HG02981 (cell line): Measurements from ENCODE around the gene PTPDC1.

Experiments used
- ATAC-seq: cut with Tn5 transposase; IDR thresholded peaks from one replicate; pipeline ENCODE4 v1.9.1; 2021; ENCODE audit warnings: mild to moderate bottlenecking, moderate library complexity; ENCODE audit not compliant: unreplicated experiment

Gene PTPDC1

DNA sequence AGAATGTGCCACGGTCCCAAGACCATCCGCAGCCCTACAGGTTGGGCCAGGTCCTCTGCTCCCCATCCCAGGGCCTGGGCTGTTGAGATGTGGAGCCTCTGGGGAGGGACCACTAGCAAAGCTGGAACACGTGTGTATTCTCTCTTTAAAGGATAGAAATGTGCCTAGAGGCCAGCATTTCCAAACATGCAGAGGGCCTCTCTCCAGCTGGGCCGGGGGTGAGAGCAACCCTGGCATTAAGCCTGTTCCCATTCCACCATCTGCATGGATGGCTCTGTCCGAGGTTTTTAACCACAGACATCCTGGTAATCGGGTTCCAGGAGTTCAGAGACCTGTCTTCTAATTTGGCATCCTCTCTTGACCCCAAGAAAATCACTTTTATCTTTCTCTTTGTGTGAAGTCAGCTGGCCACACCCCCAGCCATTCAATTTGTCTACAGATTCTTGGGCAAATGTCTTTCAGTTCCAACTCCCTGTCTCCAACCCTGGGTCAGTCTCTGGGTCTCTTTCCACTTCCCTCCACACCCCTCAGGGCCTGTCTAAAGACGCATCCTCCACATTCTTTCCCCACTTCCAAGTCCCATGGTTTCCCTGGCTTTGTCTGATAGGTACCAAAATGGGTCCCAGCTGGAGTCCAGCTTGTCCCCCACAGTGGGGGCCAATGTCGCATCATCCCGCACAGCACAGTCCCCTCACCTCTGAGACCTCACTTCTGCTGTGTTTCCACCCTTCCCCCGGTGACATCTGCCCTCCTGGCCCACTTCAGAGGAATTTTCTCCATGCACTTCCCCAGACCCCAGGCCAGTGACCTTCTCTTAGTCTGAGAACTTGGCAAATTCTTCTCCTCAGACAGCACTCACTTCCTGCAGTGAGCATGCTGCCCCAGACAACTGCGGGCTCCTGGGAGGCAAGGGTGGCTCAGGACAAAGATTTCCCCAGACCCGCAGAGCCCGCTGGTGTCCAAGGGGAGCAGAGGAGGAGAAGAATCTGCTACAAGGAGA lies 56.8 kb downstream of the PTPDC1 start:
- no peak for ATAC-seq

DNA sequence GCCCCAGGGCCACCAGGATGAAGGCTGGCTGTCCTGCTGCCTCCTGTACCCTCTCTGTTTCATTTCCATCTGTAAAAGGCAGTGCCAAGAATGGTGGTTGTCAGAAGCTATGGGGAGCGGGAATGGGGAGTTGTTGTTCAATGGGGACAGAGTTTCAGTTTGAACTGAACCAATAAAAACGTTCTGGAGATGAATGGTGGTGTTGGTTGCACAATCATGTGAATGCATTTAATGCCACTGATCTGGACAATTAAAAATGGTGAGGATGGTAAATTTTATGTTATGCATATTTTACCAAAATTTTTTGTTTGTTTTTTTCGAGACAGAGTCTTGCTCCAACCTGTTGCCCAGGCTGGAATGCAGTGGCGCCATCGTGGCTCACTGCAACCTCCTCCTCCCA lies 58.1 kb downstream of the PTPDC1 start:
- ATAC-seq: no peak

DNA sequence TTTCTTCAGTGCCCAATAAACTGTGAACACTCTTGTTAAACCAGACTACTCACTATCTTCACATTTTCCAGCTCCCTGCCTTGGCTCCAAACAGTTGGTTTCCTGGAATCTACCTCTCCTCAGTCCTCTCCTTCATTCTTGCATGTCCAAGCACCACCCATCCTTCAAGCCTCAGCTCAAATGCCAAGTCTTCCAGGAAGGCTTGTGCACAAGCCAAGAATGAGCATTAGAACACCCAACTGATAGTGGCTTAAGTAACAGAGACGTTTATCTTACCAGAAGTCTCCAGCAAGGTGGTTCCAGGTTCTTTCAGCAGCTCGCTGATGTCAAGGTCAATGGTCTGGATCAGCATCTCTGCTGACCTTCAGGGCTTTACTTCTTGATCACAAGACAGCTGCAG lies 60.1 kb downstream of the PTPDC1 start:
- no peak for ATAC-seq

DNA sequence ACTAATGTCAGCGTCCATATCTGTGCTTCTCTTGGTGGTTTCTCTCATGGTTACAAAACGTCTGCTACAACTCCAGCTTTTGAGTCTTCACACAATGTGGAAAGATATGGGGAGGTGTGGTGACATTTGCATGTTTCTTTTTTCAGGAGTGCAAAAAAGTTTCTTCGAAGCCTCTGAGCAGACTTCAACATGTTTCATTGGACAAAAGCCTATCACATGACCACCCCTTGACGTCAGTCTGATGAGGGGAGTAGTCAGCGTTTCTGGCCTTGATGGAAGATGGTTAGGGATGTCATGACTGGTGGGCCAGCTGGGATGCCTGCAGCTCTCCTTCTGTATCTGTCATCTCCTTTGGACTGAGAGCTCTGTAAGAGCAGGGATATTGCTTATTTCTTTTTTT lies 61.4 kb downstream of the PTPDC1 start:
- no peak for ATAC-seq

DNA sequence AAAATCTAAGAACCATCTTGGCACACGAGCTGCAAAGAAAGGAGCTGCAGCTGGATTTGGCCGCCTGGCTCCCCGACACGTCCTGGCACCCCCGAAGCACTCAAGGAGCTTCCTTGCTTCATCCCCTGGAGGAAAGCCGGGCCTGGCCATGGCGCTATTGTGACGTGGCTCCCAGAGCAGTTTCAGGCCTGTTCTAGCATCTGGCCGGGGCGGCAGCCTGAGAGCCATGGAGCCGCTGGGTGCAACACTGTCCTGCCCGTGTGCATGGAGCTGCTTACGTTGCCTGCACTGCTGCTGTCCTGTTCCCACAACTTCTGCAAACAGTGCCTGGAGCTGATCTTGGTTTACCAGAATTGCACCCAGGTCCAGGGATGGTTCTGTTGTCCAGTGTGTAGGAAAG lies 63.5 kb downstream of the PTPDC1 start:
- no peak for ATAC-seq

DNA sequence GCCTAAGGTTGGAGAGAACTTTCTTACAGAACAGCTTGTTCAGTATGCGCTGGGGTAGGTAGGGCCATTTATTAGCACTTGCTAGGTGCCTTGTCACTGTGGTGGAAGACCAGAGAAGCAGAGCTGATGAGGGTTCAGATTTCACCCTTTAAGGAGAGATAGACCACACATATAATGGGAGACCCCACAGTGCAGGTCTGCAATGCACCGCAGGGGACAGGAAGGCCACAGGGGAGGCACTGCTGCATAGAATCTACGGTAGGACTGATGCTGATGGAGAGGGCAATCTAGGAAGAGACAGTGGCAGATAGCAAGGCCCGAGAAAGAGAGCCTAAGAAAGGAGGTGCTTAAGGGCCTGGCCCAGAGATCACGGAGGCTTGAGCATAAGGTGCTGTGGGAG lies 64.2 kb downstream of the PTPDC1 start:
- ATAC-seq: no peak

DNA sequence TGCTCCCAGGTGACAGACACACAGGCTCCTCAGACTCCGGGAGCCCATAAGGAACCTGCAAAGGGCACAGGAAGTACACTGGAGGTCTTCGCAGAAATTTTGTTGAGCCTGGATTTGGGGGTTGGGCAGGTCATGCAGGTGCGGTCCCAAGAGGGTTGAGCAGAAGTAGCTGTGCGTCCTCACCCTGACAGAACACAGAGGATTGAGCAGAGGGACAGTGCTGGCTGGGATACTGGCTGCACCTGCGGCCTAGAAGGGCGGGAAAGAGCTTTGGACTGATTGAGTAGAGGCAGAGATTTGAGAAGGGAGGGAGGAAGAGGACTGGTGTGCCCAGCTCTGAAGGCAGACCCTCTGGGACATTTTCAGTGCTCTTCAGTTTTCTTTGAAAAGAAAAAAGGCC lies 65.4 kb downstream of the PTPDC1 start:
- no peak for ATAC-seq

DNA sequence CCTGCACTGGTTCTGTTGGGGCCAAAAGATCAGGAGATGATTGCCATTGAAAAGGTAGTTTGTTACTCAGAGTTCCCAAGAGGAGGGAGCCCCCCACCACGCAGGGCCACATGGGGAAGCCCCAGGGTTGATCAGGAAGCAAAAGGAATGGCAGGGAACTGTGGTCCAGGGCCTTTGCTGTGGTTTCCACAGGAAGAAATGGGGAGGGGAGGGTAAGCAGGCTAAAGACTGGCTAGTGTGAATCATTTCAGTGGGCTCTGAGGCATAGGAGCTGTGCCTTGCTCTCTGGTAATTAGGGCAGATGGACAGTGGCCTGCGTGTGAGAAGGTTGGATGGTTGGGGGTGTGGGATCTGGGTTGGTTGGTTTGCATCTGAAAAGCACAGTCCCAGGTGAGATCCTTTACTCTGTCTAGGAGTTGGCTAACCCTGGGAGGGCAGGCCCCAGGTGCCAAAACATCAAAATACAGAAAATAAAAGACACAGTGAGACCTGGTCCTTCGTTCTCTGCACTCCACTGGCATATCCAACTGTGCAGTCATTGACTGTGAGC lies 66.1 kb downstream of the PTPDC1 start:
- no peak for ATAC-seq

DNA sequence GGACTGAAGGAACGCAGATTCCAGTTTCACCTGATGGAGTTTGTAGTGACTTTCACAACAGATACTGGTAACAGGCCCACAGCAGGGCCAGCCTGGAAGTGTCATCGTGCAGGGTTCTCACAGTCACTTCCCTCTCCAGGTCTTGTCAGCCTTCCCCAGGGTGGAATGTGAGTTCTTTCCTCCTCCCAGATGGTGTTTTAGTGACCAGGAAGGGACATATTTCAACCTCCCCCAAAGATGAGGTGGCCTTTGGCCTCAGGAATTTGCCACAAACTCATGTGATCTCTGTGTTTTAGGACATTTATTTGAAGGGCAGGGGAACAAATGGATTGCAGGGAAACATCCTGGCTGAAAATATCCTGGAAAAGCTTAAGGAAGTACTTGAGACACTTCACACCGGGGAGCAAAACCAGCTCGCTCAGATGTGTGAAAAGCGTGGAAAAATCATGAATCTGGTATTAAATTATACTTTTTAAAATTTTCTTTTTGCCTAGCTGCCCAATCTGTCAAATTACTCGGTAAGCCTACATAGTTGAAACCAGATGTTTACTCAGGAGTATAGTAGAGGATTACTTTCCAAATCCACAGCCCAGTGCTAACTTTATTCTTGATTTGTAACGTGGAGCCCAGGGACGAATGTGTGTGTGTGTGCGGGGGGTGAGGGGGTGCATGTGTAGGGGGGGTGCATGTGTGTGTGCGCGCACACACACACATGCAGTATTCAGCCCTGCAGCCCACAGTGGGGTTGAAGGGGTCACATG lies 66.8 kb downstream of the PTPDC1 start:
- ATAC-seq: no peak

DNA sequence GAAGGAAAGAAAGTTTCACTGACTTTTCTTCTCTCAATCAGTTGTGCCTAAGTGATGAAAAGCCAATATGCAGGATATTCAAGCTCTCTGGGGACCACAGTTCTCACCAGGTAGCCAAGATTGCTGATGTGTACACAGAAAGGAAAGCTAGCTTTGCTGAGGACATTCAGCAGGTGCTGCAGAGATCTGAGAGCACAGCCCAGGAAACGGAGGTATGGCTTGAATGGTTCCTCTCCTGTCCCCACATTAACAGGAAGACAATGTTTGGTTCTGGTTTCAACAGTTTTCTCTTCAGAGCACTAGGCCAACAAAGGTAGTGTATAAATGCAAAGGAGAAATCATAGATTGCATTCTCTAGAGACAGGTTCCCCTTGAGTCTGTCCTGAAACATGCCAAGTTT lies 69.6 kb downstream of the PTPDC1 start:
- ATAC-seq: no peak

DNA sequence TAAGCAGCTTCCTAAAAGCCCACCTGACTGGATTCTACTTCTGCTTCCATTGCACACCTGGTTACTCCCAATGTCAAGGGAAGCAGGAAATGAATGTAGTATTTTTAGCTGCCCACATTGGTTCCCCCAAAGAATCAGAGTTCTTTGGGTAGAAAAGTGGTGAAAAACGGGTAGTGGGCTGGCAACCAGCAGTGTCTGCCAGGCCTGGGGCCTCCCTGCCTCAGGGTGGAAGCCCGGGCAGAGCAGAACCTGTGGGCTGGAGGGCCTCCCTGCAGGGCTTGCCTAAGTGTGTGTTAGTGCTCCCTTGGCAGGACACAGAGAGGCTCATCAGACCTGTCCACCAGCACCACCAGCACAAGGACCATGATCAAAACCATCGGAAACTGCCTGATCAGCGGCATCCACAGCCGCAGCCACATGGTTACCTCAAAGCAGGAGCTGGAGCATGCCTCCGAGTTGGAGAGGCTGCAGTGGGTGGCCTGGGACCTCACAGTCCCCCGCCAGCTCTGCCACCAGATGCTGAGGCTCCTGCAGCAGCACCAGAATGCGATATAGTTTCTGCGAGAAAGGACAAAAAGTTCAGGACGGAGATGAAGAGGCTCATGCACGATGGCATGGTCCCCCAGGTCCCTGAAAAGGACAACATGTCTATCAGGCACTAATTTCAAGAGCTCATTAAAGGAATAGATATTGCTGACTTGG lies 72.2 kb downstream of the PTPDC1 start:
- no peak for ATAC-seq

DNA sequence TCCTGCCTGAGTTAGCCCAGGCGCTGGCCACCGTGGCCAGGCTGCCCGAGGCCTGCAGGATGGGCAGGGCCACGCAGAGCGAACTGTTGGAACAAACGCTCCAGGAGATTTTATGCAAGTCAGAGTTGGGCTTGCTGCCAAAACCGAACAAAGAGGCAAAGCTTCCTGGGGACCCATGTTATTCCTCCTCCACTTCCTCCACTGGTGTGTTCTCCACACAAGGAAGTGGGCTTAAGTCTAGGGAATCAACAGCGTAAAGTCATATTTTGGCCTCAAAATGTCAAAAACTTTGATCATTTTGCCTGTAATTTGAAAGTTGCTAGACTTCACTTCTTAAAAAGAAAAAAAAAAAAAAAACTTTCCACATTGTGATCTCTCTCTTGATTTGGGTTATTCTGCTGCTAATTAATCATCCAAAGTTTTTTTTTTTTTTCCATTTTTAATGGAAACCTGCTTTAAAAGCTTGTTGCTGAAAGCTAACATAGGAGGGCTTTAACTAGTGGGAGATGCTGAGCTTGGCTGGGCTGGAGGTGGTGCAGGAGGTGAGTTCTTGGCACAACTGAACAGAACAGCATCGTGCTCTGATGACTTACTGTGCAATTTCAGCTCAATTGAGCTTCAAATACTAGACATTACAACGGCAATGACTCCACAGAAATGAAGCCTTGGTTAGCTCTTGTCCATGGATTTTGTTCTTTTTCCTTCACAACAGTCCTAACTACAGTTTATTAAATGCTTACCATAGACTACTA lies 73.0 kb downstream of the PTPDC1 start:
- ATAC-seq: no peak
